ENCODE data around the gene BAG3.

BAG3 gene

DNA sequence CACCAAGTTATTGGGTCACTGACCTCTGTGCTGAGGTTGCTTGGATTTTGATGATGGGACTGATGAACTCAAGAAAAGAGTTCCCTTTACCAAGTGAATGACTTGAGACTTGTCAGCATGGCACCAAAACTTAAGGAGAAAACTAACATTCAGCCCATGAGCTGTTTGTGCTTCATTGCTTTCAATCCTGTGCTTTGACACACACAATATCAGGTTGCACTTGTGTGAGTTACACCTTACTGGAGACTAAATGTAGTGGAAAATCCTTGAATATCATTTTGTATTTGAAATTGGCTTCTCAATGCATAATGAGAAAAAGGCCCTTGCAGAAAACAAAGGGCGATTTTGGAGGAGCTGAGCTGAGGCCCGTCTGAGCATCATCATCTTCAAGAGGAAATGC, 2.7 kb downstream of the BAG3 start:
- DNase-seq (ENCODE audit: extremely low spot score), result no peak
- no peak for TF ChIP-seq CTCF (IDR thresholded peaks at IDR 0.05; ENCODE audit: control extremely low read depth, extremely low read depth, low read depth, missing control alignments)
- POLR2A ChIA-PET, result no interaction called here
- CTCF ChIA-PET, result interaction anchor here (1.3 to 2.9 kb wide), 3 partner anchors 10 to 33 kb away, joined by 4 to 8 read pairs (median 8); no protein-coding TSS in a partner anchor

DNA sequence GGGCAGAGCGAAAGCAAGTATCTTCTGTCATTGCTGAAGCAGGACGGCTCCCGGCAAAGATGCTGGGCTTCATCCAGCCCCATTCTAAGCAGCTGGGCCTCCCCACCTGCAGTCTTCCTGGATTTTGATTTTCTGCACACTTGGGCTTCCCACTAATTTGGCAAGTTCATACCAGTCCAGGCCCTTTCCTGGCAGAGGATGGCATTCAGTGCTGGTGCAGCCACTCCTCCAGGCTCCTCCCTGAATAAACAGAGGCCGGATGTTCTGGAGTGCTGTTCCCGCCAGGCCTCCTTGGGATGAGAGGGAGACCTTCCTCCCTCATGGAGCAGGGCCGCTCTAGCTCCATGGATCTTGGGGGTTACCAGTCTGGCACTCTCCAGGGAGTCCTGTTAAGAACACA, 3.4 kb downstream of the BAG3 start:
- CTCF ChIA-PET, result interaction anchor here (1.3 to 2.9 kb wide), 3 partner anchors 9 to 33 kb away, joined by 4 to 8 read pairs (median 8); no protein-coding TSS in a partner anchor
- no peak for DNase-seq (ENCODE audit: extremely low spot score)
- TF ChIP-seq CTCF (IDR thresholded peaks at IDR 0.05; ENCODE audit: control extremely low read depth, extremely low read depth, low read depth, missing control alignments), result no peak
- POLR2A ChIA-PET, result no interaction called here

- DNase-seq (ENCODE audit: extremely low spot score), result no peak
- ChIA-PET CTCF (interaction anchor here (1.2 to 2.9 kb wide), 2 partner anchors 8 to 11 kb away, joined by 3 to 8 read pairs; no protein-coding TSS in a partner anchor), POLR2A (no interaction called here)
- no peak for TF ChIP-seq CTCF (IDR thresholded peaks at IDR 0.05; ENCODE audit: control extremely low read depth, extremely low read depth, low read depth, missing control alignments)
These were observed 4.4 kb downstream of the BAG3 start for GRCh38 chr10:119655566-119656001.

DNA sequence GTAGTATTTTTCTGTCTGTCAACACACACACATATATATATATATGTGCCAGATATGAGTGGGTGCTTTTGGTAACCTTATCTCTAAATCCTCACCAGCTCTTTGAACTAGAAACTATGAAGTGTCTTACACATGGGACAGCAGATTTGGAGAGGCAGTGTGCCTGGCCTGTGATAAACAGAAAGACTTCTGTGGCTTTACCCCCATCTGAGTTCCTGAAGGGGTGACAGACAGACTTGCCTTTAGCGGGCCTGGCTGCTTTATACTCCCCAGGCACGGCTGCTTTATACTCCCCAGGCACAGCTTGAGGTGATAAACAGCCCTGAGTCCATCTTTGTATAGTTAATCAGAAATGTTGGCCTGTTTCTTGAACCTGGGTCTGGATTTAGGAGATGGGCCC, 5.6 kb downstream of the BAG3 start:
- no peak for TF ChIP-seq CTCF (IDR thresholded peaks at IDR 0.05; ENCODE audit: control extremely low read depth, extremely low read depth, low read depth, missing control alignments)
- ChIA-PET POLR2A (interaction anchor here (0.7 kb wide), 1 partner anchor 127 kb away, joined by 5 read pairs; no protein-coding TSS in a partner anchor), CTCF (interaction anchor here (1.2 kb wide), 1 partner anchor 12 kb away, joined by 3 read pairs; no protein-coding TSS in a partner anchor)
- no peak for DNase-seq (ENCODE audit: extremely low spot score)

- ChIA-PET POLR2A (no interaction called here), CTCF (interaction anchor here (1.2 to 1.6 kb wide), 2 partner anchors 11 to 29 kb away, joined by 3 to 7 read pairs; no protein-coding TSS in a partner anchor)
- no peak for DNase-seq (ENCODE audit: extremely low spot score)
- no peak for TF ChIP-seq CTCF (IDR thresholded peaks at IDR 0.05; ENCODE audit: control extremely low read depth, extremely low read depth, low read depth, missing control alignments)
These were observed 6.5 kb downstream of the BAG3 start for GRCh38 chr10:119657725-119658124.

GRCh38 chr10:119658274-119658673, 7.1 kb downstream of the BAG3 start:
- no peak for TF ChIP-seq CTCF (IDR thresholded peaks at IDR 0.05; ENCODE audit: control extremely low read depth, extremely low read depth, low read depth, missing control alignments)
- ChIA-PET CTCF (interaction anchor here (1.1 to 1.6 kb wide), 2 partner anchors 12 to 29 kb away, joined by 3 to 7 read pairs; no protein-coding TSS in a partner anchor), POLR2A (no interaction called here)
- no peak for DNase-seq (ENCODE audit: extremely low spot score)
